Brain microvascular endothelial cell (primary cell): ENCODE measurements around the gene HOXC11.

ENCODE experiments used
- DNase-seq: peaks from one replicate; pipeline ENCODE4 v3.0.0-alpha.2; 2020
- H3K27ac ChIP-seq: fragments of 250-450 bp; sonication (Bioruptor Pico); 2 replicates; pipeline ENCODE4 v1.5.1; 2020; ENCODE audit warnings: mild to moderate bottlenecking, moderate library complexity
- H3K27me3 ChIP-seq: fragments of 250-450 bp; sonication (Bioruptor Pico); replicated peaks from 2 replicates; pipeline ENCODE4 v1.5.1; 2020; ENCODE audit warnings: mild to moderate bottlenecking
- H3K36me3 ChIP-seq: fragments of 250-450 bp; sonication (Bioruptor Pico); replicated peaks from 2 replicates; pipeline ENCODE4 v1.5.1; 2020; ENCODE audit warnings: mild to moderate bottlenecking
- H3K4me3 ChIP-seq: 2 replicates; pipeline ENCODE4 v1.5.1; 2011; ENCODE audit warnings: low read depth, mild to moderate bottlenecking, control low read depth, low read length, moderate library complexity
- CTCF ChIP-seq: IDR thresholded peaks from 2 replicates; pipeline ENCODE4 v1.5.1; 2011; ENCODE audit warnings: low read depth, mild to moderate bottlenecking, moderate library complexity, low read length, control low read depth, inconsistent platforms; ENCODE audit errors: missing control alignments
- in situ Hi-C: cut with HindIII; loops from 2 replicates; pipeline ENCODE4 v1.10.0; 2017; ENCODE audit warnings: low sequenced_read_pairs, low pct_ligation_motif_present

Gene HOXC11

GRCh38 chr12:53952335-53952694 lies 20.6 kb upstream of the HOXC11 start:
- in situ Hi-C loops = no loop called here

GRCh38 chr12:53952871-53953734 lies 19.8 kb upstream of the HOXC11 start:
- in situ Hi-C loops = no loop called here

More at GRCh38 chr12:53952335-53952694, 20.6 kb upstream of the HOXC11 start:
- H3K27ac ChIP-seq = no peak overlapping the region
- H3K36me3 ChIP-seq = no peaks in the 10 kb centered on the region
- peaks cover 95% of the 10 kb centered on the region for H3K27me3 ChIP-seq
- TF ChIP-seq CTCF = peak; percentile 37
- H3K4me3 ChIP-seq = no peak overlapping the region
- DNase-seq = no peak

GRCh38 chr12:53953831-53954693 lies 18.9 kb upstream of the HOXC11 start:
- no peak for TF ChIP-seq CTCF
- DNase-seq = no peak
- no peaks in the 10 kb centered on the region for H3K36me3 ChIP-seq
- in situ Hi-C loops = no loop called here
- no peak overlapping the region for H3K4me3 ChIP-seq
- no peak overlapping the region for H3K27ac ChIP-seq
- peaks cover 97% of the 10 kb centered on the region for H3K27me3 ChIP-seq

More at GRCh38 chr12:53952871-53953734, 19.8 kb upstream of the HOXC11 start:
- H3K36me3 ChIP-seq = no peaks in the 10 kb centered on the region
- no peak overlapping the region for H3K27ac ChIP-seq
- no peak for DNase-seq
- H3K27me3 ChIP-seq = peaks cover 97% of the 10 kb centered on the region
- no peak overlapping the region for H3K4me3 ChIP-seq
- TF ChIP-seq CTCF = no peak

- Histone ChIP-seq H3K27me3 (peaks cover 97% of the 10 kb centered on the region), H3K4me3 (no peak within 1 kb of the TSS), H3K27ac (no peak within 1 kb of the TSS), H3K36me3 (no peaks in the 10 kb centered on the region)
- no peak for DNase-seq
- in situ Hi-C loops = no loop called here
- TF ChIP-seq CTCF = no peak
Observed at GRCh38 chr12:53954694-53955035, 18.3 kb upstream of the HOXC11 start, which contains the start of gene HOXC12. TSS of gene HOXC12 (plus strand) at chr12:53954903. CDS start at chr12:53954930, 27 bp downstream.

- no peak for TF ChIP-seq CTCF
- H3K27me3 ChIP-seq = peaks cover 97% of the 10 kb centered on the region
- no peak for DNase-seq
- H3K36me3 ChIP-seq = no peaks in the 10 kb centered on the region
- in situ Hi-C loops = no loop called here
- no peak overlapping the region for H3K27ac ChIP-seq
- H3K4me3 ChIP-seq = no peak overlapping the region
Observed at GRCh38 chr12:53955036-53955775, 17.7 kb upstream of the HOXC11 start.
